8988T (cell line): ENCODE data around the gene ATP23.

Experiments
- DNase-seq: peaks from one replicate; pipeline ENCODE4 v3.0.0; 2011

Gene ATP23

GRCh38 chr12:57909056-57909455 lies 32.3 kb upstream of the ATP23 start:
- DNase-seq: no peak

- DNase-seq: no peak
These were observed 31.8 kb upstream of the ATP23 start for GRCh38 chr12:57909611-57910010.

- DNase-seq: no peak
These were observed 23.2 kb upstream of the ATP23 start for GRCh38 chr12:57918147-57918546.

GRCh38 chr12:57927086-57927485 lies 14.3 kb upstream of the ATP23 start:
- DNase-seq: no peak

GRCh38 chr12:57929092-57929830 lies 12.1 kb upstream of the ATP23 start:
- DNase-seq: no peak

GRCh38 chr12:57934819-57935218 lies 6.5 kb upstream of the ATP23 start:
- DNase-seq: no peak

- no peak for DNase-seq
These were observed 6.0 kb upstream of the ATP23 start for GRCh38 chr12:57935331-57935730.

- peak; percentile 50 for DNase-seq
These were observed 5.4 kb upstream of the ATP23 start for GRCh38 chr12:57935839-57936512.

GRCh38 chr12:57936513-57936883 lies 4.9 kb upstream of the ATP23 start:
- DNase-seq: no peak

- DNase-seq: no peak
These were observed 2.1 kb upstream of the ATP23 start for GRCh38 chr12:57939291-57939690.

GRCh38 chr12:57940052-57940914 lies 1.1 kb upstream of the ATP23 start:
- DNase-seq: no peak

- DNase-seq: no peak
These were observed 527 bp upstream of the ATP23 start for GRCh38 chr12:57940915-57941164.

- DNase-seq: no peak
These were observed 2.2 kb downstream of the ATP23 start for GRCh38 chr12:57943438-57944080.

GRCh38 chr12:57944313-57945023 lies 3.1 kb downstream of the ATP23 start:
- no peak for DNase-seq

- no peak for DNase-seq
These were observed 11.4 kb downstream of the ATP23 start for GRCh38 chr12:57952766-57953165.

- no peak for DNase-seq
These were observed 13.4 kb downstream of the ATP23 start for GRCh38 chr12:57954768-57955167.

GRCh38 chr12:57958061-57958657 lies 16.8 kb downstream of the ATP23 start:
- DNase-seq: no peak

GRCh38 chr12:57964421-57964820 lies 23.1 kb downstream of the ATP23 start:
- no peak for DNase-seq

- no peak for DNase-seq
These were observed 24.4 kb downstream of the ATP23 start for GRCh38 chr12:57965766-57966165.

- no peak for DNase-seq
These were observed 25.2 kb downstream of the ATP23 start for GRCh38 chr12:57966536-57966935.

GRCh38 chr12:57983146-57983857 lies 41.9 kb downstream of the ATP23 start:
- no peak for DNase-seq
